ENCODE results near the gene HRG. TPM values are rescaled to one million over a fixed set of nuclear protein-coding genes. Genes with fewer than 3 reads are reported as not detected.
"Not testable (repeated sequence)": the region's sequence is repeated elsewhere in the genome, so short reads cannot be mapped to it uniquely, and the experiment has no call there.

Gene HRG
- total RNA-seq, 2 donors from 2014 or later, result not detected

DNA sequence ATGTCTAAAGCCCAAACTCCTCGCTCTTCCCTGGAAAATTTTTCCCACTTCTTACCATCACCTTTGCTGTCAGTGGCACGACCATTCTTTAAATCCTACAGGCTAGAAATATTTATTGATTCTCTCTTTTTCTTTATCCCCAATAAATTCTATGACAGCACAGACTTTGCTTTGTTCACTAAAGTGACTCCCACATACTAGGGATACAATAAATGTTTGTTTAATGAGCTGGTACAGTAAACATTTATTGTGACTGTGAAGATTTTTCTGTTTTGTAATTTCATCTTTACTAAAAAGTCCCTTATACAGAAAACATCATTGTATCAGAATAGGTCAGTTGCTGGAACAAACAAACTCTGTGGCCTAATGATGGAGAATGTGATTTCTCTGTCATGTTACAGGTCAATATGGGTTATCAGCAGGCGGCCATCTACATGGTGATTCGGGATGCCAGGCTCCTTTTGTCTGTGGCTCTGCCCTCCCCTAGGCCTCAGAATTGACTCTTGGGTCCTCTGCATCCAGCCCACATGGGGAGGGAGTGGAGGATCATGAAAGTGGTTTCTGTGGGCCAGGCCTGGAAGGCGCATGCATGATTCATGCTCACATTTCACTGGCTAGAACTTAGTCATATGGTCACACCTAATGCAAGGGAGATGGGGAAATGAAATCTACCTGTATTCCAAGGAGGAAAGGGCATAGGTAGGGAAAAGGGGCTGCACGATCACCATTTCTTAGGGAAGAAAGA, 28.6 kb downstream of the HRG start:
- ATAC-seq (no peak), DNase-seq (ENCODE audit: low spot score in 2 of 2) (no peak)
- Mint-ChIP-seq H3K36me3 (no peaks in the 10 kb centered on the region), H3K9me3 (no peaks in the 10 kb centered on the region), H3K27ac (no peak overlapping the region)

DNA sequence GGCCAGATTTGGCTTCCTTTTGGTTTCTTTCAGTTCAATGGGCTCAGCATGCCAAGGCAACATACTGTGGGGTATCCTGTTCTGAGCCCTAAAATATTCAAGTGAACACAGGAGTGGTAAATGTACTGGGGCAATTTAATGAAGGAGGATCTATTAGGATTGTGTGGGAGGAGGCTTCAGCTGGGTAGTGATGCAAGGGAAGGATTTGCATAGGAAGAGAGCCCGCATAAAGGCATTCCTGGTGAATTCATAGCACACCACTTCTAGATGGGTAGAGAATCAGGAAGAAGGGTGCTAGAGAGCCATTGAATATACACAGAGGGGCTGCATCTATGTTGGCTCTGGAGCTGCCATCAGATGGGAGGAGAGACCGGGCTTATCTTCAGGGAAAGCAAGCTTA, 30.7 kb downstream of the HRG start:
- no peak for ATAC-seq
- H3K36me3 Mint-ChIP-seq, result no peaks in the 10 kb centered on the region
- no peaks in the 10 kb centered on the region for H3K9me3 Mint-ChIP-seq
- no peak for DNase-seq (ENCODE audit: low spot score in 2 of 2)
- no peak overlapping the region for H3K27ac Mint-ChIP-seq

DNA sequence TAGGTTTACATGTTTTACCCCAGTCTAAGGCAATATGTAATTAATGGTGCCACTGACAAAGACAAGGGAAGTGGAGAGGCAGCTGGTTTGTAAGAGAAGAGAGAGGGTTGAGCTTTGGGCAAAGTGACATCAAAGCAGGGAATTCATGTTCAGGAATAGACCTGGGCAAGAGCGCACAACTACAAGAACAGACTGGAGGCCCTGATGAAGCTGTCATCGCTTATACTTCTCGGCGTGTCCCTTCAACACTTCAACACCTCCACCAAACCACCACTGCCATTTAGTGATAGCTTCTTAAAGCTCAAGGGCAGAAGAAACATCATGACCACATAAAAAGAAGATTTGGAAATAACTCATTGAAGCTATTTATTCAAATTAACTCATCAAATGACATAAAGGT, 31.7 kb downstream of the HRG start:
- H3K36me3 Mint-ChIP-seq, result no peaks in the 10 kb centered on the region
- no peak overlapping the region for H3K27ac Mint-ChIP-seq
- no peaks in the 10 kb centered on the region for H3K9me3 Mint-ChIP-seq
- DNase-seq (ENCODE audit: low spot score in 2 of 2) (no peak), ATAC-seq (no peak)

DNA sequence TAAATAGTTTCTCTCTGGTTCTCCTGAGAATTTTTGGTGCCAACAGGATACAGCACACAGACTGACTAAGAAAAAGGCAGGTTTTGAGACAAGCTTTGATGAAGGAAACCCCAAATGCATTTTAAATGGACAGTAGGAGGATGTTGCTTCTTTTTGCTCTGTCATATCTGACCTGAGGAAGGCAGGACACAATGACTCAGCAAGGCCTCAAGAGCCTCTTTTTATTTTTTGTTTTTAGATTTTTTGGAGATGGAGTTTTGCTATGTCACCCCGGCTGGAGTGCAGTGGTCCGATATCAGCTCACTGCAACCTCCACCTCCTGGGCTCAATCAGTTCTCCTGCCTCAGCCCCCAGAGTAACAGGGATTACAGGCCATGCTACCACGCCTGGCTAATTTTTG, 34.5 kb downstream of the HRG start:
- ATAC-seq (peak in 1 of 2 donors; percentile 40), DNase-seq (ENCODE audit: low spot score in 2 of 2) (no peak)
- Mint-ChIP-seq H3K36me3 (no peaks in the 10 kb centered on the region), H3K9me3 (no peaks in the 10 kb centered on the region), H3K27ac (no peak overlapping the region)

DNA sequence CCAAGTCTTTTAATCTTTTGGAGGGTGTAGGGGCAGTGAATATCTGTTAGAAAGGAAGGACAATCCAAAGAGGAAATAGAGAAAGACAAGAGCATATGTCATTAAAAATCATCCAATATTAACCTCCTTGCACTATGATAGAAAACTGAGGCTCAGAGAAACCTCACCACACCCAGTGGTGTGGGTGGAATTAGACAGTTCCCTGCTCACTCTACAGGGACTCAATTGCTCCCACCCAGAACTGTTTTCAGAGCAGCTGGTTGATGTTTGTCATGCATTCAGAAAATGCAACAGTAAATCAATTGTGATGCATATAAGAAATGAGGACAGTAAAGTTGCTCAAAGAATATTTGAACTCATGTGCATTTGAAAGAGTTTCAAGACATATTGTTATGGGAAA, 36.6 kb downstream of the HRG start:
- not testable (repeated sequence) for H3K9me3 Mint-ChIP-seq; H3K27ac Mint-ChIP-seq; ATAC-seq; DNase-seq (ENCODE audit: low spot score in 2 of 2); H3K36me3 Mint-ChIP-seq

DNA sequence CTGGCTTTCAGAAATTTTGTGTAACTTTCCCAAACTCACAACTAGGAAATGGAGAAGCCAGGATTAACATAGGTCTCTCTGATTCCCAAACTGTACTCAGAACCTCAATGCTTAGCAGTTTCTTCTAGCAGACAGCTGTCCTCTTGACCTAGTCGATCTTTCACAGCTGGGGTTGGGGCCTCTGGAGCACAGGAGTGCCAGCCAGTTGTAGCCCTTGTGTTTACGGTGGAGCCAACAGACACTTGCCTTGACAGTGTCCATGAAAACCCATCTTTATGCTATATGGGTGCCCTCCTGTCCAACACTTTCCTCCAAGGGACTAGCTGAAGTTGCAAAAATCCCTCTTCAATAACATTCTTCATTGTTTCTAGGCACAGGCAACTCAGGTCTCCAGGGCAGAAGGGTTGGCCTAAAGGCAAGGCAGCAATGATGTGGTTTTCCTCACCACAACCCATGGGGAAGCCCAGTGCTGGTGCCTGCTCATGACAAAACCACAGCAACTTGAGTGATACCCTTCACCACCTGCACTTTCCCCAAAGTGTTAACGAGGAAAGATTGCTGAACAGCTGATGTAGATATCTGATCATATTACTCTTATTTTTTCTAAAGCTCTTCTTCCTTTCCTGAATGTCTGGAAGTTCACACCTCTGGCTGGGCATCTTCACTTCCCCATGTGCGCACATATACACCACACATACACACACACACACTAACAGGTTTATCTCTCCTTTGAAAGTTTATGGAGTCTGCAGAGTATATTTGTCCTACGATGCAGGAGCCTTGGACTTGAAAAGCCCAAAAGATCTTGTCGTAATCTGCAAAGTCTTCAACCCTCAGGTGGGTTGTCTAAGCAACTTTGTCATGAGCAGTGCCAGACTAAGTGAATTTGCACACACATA, 40.3 kb downstream of the HRG start:
- peak; percentile 50 to 55 for DNase-seq (ENCODE audit: low spot score in 2 of 2)
- Mint-ChIP-seq H3K36me3 (no peaks in the 10 kb centered on the region), H3K27ac (no peak overlapping the region), H3K9me3 (no peaks in the 10 kb centered on the region)
- peak; percentile 100 for ATAC-seq

DNA sequence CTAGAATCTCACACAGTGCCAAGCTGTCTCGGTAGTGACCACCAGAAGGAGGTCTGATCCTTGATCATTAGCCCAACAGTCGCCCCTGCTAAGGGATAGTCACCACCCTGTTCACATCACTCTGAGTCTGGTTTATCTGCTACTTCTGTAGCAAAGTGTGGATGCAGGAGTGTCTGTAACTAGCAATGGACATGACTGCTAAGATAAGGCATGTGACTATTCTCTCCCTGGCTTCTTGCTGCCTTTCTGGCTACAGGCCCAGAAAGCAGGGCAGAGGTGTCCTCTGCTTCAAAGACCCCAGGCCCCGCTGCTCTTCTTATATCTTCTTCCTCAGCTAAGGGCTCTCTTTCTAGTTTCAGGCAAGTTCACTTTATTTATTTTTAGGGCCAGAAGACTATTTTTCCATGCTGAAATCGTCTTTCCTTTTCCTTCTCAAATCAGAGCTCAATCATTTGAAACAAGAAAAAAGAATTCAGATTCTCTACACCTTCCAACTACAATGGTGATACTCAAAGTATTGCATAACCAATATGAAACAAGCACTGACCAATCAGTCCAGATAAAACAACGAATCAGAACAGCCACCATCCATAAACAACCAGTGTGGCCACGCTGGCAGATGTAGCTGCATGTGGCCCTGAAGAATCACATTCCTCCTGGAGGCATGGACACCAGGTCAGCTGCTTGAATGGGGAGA, 43.3 kb downstream of the HRG start:
- H3K9me3 Mint-ChIP-seq, result no peaks in the 10 kb centered on the region
- H3K27ac Mint-ChIP-seq, result no peak overlapping the region
- H3K36me3 Mint-ChIP-seq, result no peaks in the 10 kb centered on the region
- DNase-seq (ENCODE audit: low spot score in 2 of 2) (no peak), ATAC-seq (no peak)

DNA sequence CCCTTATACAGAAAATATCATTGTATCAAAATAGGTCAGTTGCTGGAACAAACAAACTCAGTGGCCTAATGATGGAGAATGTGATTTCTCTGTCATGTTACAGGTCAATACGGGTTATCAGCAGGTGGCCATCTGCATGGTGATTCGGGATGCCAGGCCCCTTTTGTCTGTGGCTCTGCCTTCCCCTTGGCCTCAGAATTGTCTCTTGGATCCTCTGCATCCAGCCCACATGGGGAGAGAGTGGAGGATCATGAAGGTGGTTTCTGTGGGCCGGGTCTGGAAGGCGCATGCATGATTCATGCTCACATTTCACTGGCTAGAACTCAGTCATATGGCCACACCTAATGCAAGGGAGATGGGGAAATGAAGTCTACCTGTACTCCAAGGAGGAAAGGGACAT, 44.9 kb downstream of the HRG start:
- not testable (repeated sequence) for H3K36me3 Mint-ChIP-seq; H3K27ac Mint-ChIP-seq; ATAC-seq; H3K9me3 Mint-ChIP-seq; DNase-seq (ENCODE audit: low spot score in 2 of 2)

DNA sequence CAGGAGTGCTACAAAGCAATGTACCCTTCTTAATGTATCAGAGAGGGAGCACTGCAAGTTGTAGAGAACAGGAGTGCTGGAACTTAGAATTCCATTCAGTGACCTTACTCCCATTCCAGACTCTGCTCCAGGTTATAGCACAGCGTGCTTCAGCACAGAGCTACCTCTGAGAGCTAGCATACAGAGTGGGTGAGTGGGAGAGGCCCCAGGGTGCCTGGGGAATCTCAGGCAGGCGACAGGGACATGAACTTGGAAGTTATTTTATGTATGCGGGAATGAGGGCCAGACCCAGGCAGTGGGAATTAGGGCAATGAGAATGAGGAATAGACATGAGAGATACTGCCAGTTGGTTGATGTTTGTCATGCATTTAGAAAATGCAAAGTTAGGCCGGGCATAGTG, 47.7 kb downstream of the HRG start:
- Mint-ChIP-seq H3K9me3 (no peaks in the 10 kb centered on the region), H3K27ac (no peak overlapping the region)
- ATAC-seq, result no peak

DNA sequence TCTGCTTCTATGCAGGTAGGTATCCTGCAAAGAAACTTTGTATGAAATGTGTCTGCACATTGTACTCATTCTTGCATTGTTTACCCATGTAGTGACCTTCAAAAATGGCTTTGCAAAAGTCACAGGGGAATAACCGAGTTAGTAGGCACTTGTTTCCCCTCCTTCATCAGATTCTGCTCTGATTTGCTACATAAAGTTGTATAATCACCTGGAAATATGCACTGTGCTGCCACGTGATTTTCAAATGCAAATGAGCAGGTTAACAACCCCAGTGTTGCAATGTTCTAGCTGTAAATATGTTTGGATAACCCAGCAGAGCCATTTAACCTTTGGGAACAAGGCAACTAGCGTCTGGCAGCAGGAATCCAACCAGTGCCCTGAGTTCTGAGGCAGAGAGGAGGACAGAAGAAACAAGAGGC, 51.2 kb downstream of the HRG start, which contains the start of gene KNG1:
Gene KNG1, plus strand, starts transcription at position 321 of the 419 bp plus-strand sequence. CDS start 184 bp downstream, outside the sequence.
- Mint-ChIP-seq H3K27ac (no peak within 1 kb of the TSS), H3K36me3 (no peaks in the 10 kb centered on the region), H3K9me3 (no peaks in the 10 kb centered on the region)
- ATAC-seq, result no peak
- no peak for DNase-seq (ENCODE audit: low spot score in 2 of 2)

More for the DNA sequence above, 47.7 kb downstream of the HRG start:
- no peak for DNase-seq (ENCODE audit: low spot score in 2 of 2)
- no peaks in the 10 kb centered on the region for H3K36me3 Mint-ChIP-seq

DNA sequence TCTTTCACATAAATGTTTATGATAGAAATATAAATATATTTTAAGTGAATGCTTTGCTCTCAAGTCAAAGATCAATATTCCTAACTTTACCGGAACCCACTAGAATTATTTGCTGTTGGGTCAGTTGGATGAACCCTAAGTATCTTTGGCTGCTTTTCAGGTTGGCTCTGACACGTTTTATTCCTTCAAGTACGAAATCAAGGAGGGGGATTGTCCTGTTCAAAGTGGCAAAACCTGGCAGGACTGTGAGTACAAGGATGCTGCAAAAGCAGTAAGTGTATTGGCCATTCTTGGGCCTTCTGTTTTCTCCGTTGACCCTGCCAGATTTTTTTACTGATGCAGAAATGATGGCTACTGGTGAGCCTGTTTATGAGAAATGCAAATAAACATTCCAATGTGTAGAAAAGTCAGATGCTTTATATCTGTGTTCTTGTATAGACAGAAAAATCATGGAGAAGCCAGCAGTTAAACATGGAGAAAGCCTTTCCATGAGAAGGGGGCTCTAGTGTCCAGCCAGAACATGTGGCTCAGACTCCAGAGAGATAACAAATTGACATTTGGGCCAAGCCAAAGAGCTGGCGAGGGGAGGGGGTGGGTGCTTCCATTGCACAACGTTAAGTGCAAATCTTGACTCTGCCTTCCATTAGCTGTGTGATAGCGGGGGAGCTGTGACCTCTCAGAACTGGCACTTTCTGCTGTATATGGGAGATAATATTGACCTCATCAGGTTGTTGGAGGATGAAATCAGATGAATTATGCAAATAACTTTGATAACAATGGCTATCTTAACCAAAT, 54.3 kb downstream of the HRG start:
- Mint-ChIP-seq H3K36me3 (no peaks in the 10 kb centered on the region), H3K27ac (no peak overlapping the region), H3K9me3 (no peaks in the 10 kb centered on the region)
- ATAC-seq (no peak), DNase-seq (ENCODE audit: low spot score in 2 of 2) (no peak)

DNA sequence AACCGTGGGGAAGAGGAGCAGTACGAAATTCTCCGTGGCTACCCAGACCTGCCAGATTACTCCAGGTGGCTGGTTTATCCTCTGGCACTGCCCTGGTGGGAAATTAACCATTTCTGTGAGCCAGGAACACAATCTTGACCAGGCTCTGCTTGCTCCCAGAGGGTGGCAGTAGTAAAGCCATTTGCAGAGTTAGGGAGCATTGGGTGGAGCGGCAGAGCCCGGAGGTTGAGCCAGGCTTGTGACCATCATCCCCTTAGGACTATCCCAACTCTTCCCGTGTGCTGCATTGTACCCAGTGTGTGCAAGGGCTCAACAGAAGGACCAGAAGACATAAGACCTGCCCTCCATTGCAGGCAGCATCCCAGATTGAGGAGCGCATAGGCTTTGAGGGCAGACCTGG, 56.6 kb downstream of the HRG start:
- Mint-ChIP-seq H3K36me3 (no peaks in the 10 kb centered on the region), H3K9me3 (no peaks in the 10 kb centered on the region), H3K27ac (no peak overlapping the region)
- no peak for ATAC-seq
- DNase-seq (ENCODE audit: low spot score in 2 of 2), result no peak

DNA sequence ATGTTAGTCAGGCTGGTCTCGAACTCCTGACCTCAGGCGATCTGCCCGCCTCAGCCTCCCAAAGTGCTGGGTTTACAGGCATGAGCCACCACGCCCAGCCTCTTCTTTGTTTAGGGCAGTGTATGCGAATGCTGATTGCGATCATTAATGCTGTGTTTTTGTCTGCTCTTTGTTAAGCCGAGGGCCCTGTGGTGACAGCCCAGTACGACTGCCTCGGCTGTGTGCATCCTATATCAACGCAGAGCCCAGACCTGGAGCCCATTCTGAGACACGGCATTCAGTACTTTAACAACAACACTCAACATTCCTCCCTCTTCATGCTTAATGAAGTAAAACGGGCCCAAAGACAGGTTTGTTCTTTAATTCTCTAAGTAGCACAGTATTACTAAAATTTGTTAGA, 59.1 kb downstream of the HRG start:
- no peaks in the 10 kb centered on the region for H3K9me3 Mint-ChIP-seq
- no peak overlapping the region for H3K27ac Mint-ChIP-seq
- ATAC-seq (no peak), DNase-seq (ENCODE audit: low spot score in 2 of 2) (no peak)
- H3K36me3 Mint-ChIP-seq, result no peaks in the 10 kb centered on the region
